Measurements from ENCODE around the gene FHIT. TPM values are rescaled to one million over a fixed set of nuclear protein-coding genes. Genes with fewer than 3 reads are reported as not detected.

Gene FHIT
- total and polyA plus RNA-seq, 10 of the 15 experiments (the other 5 are each of a cell fraction or from before 2014, with no cell fraction given) = 4.2 to 14.9 (median 9.4) TPM

DNA sequence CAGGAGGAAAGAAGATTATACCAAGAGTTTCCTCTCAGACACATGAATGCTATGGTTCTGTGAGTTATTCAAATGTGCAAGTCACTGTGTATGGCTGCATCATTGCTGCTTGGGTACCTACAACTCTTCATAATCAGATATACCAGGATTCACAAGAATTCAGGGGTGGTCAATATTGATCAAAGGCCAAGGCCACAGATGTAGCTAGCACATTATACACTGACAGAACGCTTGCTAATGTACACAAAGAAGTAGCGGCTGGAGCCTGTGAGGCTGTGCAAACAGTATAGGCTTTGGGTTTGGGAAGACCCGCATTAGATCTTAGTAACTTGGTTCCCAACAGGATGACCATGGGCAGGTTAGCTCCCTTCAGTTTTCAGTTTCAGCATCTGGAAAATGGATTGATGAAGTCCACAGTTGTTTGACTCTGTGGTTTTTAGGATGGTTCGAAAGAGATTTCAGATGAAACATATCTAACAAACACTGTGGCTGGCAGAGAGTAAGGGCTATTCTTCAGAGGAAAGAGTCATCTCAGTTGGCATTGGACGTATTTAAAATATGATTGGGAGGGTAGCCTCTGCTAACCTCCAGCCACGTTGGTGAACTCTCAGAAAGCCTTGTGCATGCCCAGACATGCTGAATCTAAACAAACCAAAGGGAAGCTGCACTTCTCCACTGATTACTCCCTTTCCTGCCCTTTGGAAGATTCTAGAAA, 1452.7 kb downstream of the FHIT start (continued):
- TF ChIP-seq, protein P1, sequence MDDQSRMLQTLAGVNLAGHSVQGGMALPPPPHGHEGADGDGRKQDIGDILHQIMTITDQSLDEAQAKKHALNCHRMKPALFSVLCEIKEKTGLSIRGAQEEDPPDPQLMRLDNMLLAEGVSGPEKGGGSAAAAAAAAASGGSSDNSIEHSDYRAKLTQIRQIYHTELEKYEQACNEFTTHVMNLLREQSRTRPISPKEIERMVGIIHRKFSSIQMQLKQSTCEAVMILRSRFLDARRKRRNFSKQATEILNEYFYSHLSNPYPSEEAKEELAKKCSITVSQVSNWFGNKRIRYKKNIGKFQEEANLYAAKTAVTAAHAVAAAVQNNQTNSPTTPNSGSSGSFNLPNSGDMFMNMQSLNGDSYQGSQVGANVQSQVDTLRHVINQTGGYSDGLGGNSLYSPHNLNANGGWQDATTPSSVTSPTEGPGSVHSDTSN (IDR thresholded peaks at IDR 0.05; ENCODE audit: insufficient replicate concordance, low read depth, low read length) = no peak
- TF ChIP-seq RBBP5 (conservative IDR thresholded peaks at IDR 0.05) = no peak
- no peak for TF ChIP-seq ZNF384 (IDR thresholded peaks at IDR 0.05; ENCODE audit: borderline replicate concordance, low read depth, low read length)

DNA sequence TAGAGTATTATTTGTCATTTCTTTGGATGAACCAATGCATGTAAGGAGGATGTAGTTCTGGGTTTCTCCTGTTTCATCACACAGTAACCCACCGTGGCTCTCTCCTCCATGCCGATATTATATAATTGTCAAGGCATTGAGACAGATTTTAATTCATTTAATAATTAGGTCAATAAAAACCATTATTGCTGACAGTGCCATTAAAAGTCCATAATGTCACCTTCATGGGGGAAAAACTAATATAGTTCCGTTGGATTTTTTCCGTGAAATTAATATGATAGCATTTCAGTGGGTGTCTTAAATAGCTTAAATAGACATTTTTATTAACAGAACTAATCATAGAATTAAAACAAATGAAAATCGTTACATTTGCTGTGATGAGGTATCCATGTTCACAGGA, 1453.7 kb downstream of the FHIT start:
- Histone ChIP-seq H2AFZ (ENCODE audit: control insufficient read depth, low read depth, low read length) (no peak overlapping the region), H3K79me2 (ENCODE audit: control insufficient read depth, insufficient read depth, low read length) (no peaks in the 10 kb centered on the region), H3K9ac (ENCODE audit: control insufficient read depth, insufficient read depth, low read length) (no peak overlapping the region), H4K20me1 (ENCODE audit: control insufficient read depth, insufficient read depth) (no peaks in the 10 kb centered on the region), H3K27ac (ENCODE audit: control insufficient read depth, insufficient read depth) (no peak overlapping the region), H3K4me2 (ENCODE audit: control insufficient read depth, insufficient read depth) (no peak overlapping the region), H3K4me1 (ENCODE audit: control insufficient read depth, insufficient read depth, low read length) (no peaks in the 10 kb centered on the region), H3K4me3 (no peak overlapping the region), H3K9me3 (replicated peaks; ENCODE audit: control insufficient read depth, insufficient read depth, low read length) (no peaks in the 10 kb centered on the region), H3K27me3 (replicated peaks in 1 of 2; ENCODE audit: control insufficient read depth in 2 of 2, insufficient read depth in 2 of 2, low read length in 1 of 2) (no peaks in the 10 kb centered on the region), H3K36me3 (ENCODE audit: control insufficient read depth in 2 of 2, insufficient read depth in 2 of 2, low read length in 1 of 2) (no peaks in the 10 kb centered on the region)
- 39% methylated on average over 5 of the region's 5 CpGs for WGBS (ENCODE audit: insufficient coverage, insufficient replicate concordance, low lambda C conversion rate, missing lambda C conversion rate)
- ChIA-PET CTCF (interaction anchor here (1.5 kb wide), 1 partner anchor 16 kb away, joined by 3 read pairs; no protein-coding TSS in a partner anchor), RAD21 (ENCODE audit: unreplicated experiment) (no interaction called here), POLR2A (no interaction called here), SMC1A (ENCODE audit: uncharacterized antibody, unreplicated experiment) (interaction anchor here (0.8 kb wide), 1 partner anchor 484 kb away, joined by 3 read pairs; no protein-coding TSS in a partner anchor)
- ATAC-seq (no peak), DNase-seq (ENCODE audit: low read depth, low spot score) (no peak), FAIRE-seq (no peak)
- no TSS peak for BruUV-seq (replicated peaks)
- in situ Hi-C loops (cut with MboI) = no loop called here
- TF ChIP-seq GABPA (IDR thresholded peaks at IDR 0.05; ENCODE audit: low read depth) = no peak
- TF ChIP-seq RB1 (IDR thresholded peaks at IDR 0.05; ENCODE audit: borderline replicate concordance) = no peak
- TF ChIP-seq, protein P2, sequence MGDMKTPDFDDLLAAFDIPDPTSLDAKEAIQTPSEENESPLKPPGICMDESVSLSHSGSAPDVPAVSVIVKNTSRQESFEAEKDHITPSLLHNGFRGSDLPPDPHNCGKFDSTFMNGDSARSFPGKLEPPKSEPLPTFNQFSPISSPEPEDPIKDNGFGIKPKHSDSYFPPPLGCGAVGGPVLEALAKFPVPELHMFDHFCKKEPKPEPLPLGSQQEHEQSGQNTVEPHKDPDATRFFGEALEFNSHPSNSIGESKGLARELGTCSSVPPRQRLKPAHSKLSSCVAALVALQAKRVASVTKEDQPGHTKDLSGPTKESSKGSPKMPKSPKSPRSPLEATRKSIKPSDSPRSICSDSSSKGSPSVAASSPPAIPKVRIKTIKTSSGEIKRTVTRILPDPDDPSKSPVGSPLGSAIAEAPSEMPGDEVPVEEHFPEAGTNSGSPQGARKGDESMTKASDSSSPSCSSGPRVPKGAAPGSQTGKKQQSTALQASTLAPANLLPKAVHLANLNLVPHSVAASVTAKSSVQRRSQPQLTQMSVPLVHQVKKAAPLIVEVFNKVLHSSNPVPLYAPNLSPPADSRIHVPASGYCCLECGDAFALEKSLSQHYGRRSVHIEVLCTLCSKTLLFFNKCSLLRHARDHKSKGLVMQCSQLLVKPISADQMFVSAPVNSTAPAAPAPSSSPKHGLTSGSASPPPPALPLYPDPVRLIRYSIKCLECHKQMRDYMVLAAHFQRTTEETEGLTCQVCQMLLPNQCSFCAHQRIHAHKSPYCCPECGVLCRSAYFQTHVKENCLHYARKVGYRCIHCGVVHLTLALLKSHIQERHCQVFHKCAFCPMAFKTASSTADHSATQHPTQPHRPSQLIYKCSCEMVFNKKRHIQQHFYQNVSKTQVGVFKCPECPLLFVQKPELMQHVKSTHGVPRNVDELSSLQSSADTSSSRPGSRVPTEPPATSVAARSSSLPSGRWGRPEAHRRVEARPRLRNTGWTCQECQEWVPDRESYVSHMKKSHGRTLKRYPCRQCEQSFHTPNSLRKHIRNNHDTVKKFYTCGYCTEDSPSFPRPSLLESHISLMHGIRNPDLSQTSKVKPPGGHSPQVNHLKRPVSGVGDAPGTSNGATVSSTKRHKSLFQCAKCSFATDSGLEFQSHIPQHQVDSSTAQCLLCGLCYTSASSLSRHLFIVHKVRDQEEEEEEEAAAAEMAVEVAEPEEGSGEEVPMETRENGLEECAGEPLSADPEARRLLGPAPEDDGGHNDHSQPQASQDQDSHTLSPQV (IDR thresholded peaks at IDR 0.05) = no peak
- TF ChIP-seq EZH2 (IDR thresholded peaks at IDR 0.05; ENCODE audit: borderline replicate concordance, control insufficient read depth, low read depth, low read length) = no peak
- TF ChIP-seq CEBPB (IDR thresholded peaks at IDR 0.05; ENCODE audit: borderline replicate concordance in 1 of 2, low read depth in 2 of 2, low read length in 2 of 2) = no peak
- TF ChIP-seq PAX5 (IDR thresholded peaks at IDR 0.05; ENCODE audit: borderline replicate concordance, low read depth, low read length) = no peak
- no peak for TF ChIP-seq TARDBP (IDR thresholded peaks at IDR 0.05; ENCODE audit: borderline replicate concordance)
- TF ChIP-seq MTA2 (IDR thresholded peaks at IDR 0.05; ENCODE audit: low read depth) = no peak
- no peak for TF ChIP-seq CHD2 (IDR thresholded peaks at IDR 0.05; ENCODE audit: borderline replicate concordance, low read depth, low read length)
- no peak for TF ChIP-seq WRNIP1 (IDR thresholded peaks at IDR 0.05; ENCODE audit: borderline replicate concordance, low read depth, low read length)
- intact Hi-C loops (cut with micrococcal nuclease; ENCODE audit: unreplicated experiment) = no loop called here
